ENCODE data around the gene WASHC1.
"Not testable (repeated sequence)": the region's sequence is repeated elsewhere in the genome, so short reads cannot be mapped to it uniquely, and the experiment has no call there.

- not testable (repeated sequence) for TF ChIP-seq CTCF, POLR2A (IDR thresholded peaks at IDR 0.05)
These were observed 44.8 kb upstream of the WASHC1 start for GRCh38 chr9:73900-74525.

All from heart left ventricle (tissue), 13 donors.